Thyroid gland (tissue), 4 donors: Measurements from ENCODE around the gene SDHAF1. TPM values are rescaled to one million over a fixed set of nuclear protein-coding genes. Genes with fewer than 3 reads are reported as not detected.

Experiments
- DNase-seq, 2 donors: peaks; one replicate each; pipeline ENCODE4 v3.0.0-alpha.2; 2019
- H3K27ac ChIP-seq, 3 donors: fragments of 200-600 bp; sonication (generic); 1 replicate in 2 of 3; 2 replicates in 1 of 3; pipeline ENCODE4 v1.5.1; 2016 to 2019; ENCODE audit warnings: mild to moderate bottlenecking in 1 of 3, moderate library complexity in 1 of 3
- H3K27me3 ChIP-seq: fragments of 200-600 bp; sonication (generic); one replicate; pipeline ENCODE4 v1.5.1; 2019
- H3K36me3 ChIP-seq, 2 donors: fragments of 200-600 bp; sonication (generic); one replicate each; pipeline ENCODE4 v1.5.1; 2016 to 2019
- H3K4me1 ChIP-seq, 2 donors: fragments of 200-600 bp; sonication (generic); one replicate each; pipeline ENCODE4 v1.5.1; 2017 to 2019
- H3K4me3 ChIP-seq, 3 donors: fragments of 200-600 bp; sonication (generic); replicated peaks in 1 of 3; 1 replicate in 2 of 3; 2 replicates in 1 of 3; pipeline ENCODE4 v1.5.1; 2016; ENCODE audit warnings: mild to moderate bottlenecking in 1 of 3
- H3K9me3 ChIP-seq: fragments of 200-600 bp; sonication (generic); one replicate; pipeline ENCODE4 v1.5.1; 2017
- POLR2A ChIP-seq, 2 donors: fragments of 450-650 bp; IDR thresholded peaks; one replicate each; pipeline ENCODE4 v1.6.1; 2017; ENCODE audit warnings: antibody characterized with exemption in 2 of 2, mild to moderate bottlenecking in 2 of 2, moderate library complexity in 1 of 2
- WGBS, 2 donors: methylation state at CpG; one replicate each; pipeline ENCODE4 v1.1.5; 2017; 5-methylcytosine and 5-hydroxymethylcytosine counted together
- intact Hi-C: fragments of 100-400 bp; cut with DNase I; formaldehyde crosslinking; loops from one replicate; pipeline ENCODE4 v1.15.1; 2023
- total RNA-seq, 4 donors: library from RNA; depleted of rRNA; stranded (reverse); fragments of >200 nt; gene quantifications; one replicate each; pipeline ENCODE4 v1.2.3, GENCODE V29; 2016
- TF ChIP-seq, protein P1 (sequence below), 6 experiments: fragments of 200-600 bp in 3 of 6; fragments of 450-650 bp in 3 of 6; sonication (generic) in 3 of 6; IDR thresholded peaks; one replicate each; pipeline ENCODE4 v1.5.1; 2016 to 2019; ENCODE audit warnings: antibody characterized with exemption in 6 of 6, mild to moderate bottlenecking in 2 of 6, inconsistent platforms in 1 of 6, moderate library complexity in 1 of 6

SDHAF1 gene
- total RNA-seq, 4 donors from 2014 or later: 51.4 to 96.8 (median 66.7) TPM

DNA sequence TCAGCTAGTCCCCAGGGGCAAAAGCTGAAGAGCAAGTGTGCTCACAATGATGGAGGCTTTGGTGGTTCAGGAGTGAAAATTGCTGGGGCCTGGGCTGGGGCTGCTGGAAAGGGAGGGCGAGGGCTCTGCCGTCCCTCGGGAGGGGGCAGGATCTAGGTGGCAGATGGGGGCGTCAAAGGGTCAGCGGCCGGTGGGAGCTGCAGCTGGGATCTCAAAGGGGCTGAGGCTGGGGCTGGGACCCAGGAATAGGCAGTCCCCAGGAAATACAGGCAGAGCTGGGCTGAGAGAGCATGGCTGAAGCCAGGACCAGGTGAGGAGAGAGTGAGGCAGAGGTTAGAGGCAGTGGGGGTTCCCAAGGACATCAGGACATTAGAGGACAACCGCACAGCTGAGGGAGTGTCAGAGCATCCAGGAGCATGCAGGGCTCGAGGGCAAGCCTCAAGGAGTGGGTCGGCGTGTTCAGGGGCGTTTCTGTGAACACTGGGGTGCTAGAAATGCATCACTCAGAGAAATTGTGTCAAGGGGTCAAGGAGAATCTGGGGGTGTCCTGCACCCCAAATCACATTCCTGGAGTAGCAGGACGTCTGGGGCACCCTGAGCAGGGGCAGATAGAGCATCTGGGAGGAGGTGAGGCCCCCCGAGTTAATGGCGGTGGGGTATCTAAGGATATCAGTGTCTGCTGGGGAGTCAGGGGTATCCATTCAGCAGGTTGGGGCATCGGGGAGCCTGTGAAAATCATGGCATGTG lies 14.8 kb downstream of the SDHAF1 start:
- peaks cover 16 to 24% of the 10 kb centered on the region in 2 donors for H3K4me1 ChIP-seq
- 51 to 58% methylated on average over 15 of the region's 15 CpGs for WGBS, 2 donors
- no peak for DNase-seq
- H3K9me3 ChIP-seq: no peaks in the 10 kb centered on the region
- peak overlapping the region; percentile 30 to 71 (median 56) for H3K27ac ChIP-seq
- intact Hi-C loops: loop anchor here (5.0 kb wide), 1 partner anchor 42 kb away; the partner anchor contains the start of genes THAP8 and WDR62
- TF ChIP-seq, protein P1, sequence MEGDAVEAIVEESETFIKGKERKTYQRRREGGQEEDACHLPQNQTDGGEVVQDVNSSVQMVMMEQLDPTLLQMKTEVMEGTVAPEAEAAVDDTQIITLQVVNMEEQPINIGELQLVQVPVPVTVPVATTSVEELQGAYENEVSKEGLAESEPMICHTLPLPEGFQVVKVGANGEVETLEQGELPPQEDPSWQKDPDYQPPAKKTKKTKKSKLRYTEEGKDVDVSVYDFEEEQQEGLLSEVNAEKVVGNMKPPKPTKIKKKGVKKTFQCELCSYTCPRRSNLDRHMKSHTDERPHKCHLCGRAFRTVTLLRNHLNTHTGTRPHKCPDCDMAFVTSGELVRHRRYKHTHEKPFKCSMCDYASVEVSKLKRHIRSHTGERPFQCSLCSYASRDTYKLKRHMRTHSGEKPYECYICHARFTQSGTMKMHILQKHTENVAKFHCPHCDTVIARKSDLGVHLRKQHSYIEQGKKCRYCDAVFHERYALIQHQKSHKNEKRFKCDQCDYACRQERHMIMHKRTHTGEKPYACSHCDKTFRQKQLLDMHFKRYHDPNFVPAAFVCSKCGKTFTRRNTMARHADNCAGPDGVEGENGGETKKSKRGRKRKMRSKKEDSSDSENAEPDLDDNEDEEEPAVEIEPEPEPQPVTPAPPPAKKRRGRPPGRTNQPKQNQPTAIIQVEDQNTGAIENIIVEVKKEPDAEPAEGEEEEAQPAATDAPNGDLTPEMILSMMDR (IDR thresholded peaks at IDR 0.05): no peak
- no peak for TF ChIP-seq POLR2A (IDR thresholded peaks at IDR 0.05)
- H3K4me3 ChIP-seq: peak overlapping the region in 1 of 3 donors; percentile 36
- no peaks in the 10 kb centered on the region for H3K36me3 ChIP-seq
- H3K27me3 ChIP-seq: no peaks in the 10 kb centered on the region

DNA sequence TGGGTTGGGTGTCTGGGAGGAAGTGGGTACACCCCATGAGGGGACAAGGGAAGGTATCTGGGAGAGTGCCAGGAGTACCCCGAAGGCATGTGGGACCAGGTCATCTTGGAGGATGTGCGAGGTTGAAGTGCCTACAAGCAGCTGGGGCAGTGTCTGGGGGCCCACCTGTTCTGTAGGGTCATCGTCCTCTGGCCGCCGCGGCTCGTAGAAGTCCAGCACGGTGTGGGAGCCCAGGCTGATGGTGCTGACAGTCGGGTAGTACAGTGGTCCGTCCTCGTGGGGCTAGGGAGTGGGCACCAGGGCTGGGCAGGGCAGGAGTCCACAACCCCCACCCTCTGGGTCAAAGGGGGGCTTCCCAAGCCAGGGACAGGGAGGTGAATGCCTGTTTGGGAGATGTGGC lies 15.4 kb downstream of the SDHAF1 start:
- peaks cover 18 to 25% of the 10 kb centered on the region in 2 donors for H3K4me1 ChIP-seq
- TF ChIP-seq POLR2A (IDR thresholded peaks at IDR 0.05): no peak
- TF ChIP-seq, protein P1 (IDR thresholded peaks at IDR 0.05): no peak
- H3K27ac ChIP-seq: no peak overlapping the region
- no peaks in the 10 kb centered on the region for H3K36me3 ChIP-seq
- no peaks in the 10 kb centered on the region for H3K9me3 ChIP-seq
- DNase-seq: no peak
- 92 to 96% methylated on average over 7 to 10 of the region's 11 CpGs for WGBS, 2 donors
- intact Hi-C loops: loop anchor here (5.0 kb wide), 1 partner anchor 42 kb away; the partner anchor contains the start of genes THAP8 and WDR62
- no peaks in the 10 kb centered on the region for H3K27me3 ChIP-seq
- H3K4me3 ChIP-seq: no peak overlapping the region

DNA sequence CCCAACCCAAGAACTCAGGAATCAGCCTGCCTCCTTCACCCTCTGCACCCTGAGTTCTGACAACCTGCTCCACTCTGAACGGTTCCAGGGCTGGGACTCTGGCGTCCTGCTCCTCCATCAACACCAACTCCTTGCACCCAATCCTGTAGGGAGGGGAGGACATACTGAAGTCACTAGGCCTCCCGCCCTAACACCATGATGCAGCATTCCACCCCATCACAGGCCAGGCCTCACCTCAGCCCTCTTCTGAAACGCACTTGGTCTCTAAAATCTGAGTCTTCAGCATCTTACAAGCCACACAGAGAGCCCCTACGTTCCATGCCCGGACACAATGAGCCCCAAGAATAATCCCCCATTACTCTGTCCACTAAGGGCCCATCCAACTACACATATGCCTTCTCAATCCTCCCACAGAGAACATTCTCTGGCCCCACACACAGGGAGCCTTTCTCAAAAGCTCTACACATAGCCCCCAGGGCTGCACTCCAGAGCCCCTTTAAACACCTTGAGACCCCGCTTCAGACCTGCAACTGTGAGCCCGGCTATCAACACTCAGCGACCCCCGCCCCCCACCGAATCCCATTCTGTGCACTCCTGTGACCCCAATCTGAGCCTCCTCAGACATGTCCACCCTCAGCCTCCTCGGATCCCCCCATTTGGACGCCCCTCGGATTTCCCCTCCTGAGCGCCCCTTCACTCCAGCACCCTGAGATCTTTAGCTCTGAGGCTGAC lies 18.5 kb downstream of the SDHAF1 start:
- H3K4me1 ChIP-seq: peaks cover 18 to 22% of the 10 kb centered on the region in 2 donors
- H3K27ac ChIP-seq: peak overlapping the region; percentile 62 to 78 (median 68)
- no peaks in the 10 kb centered on the region for H3K9me3 ChIP-seq
- peak overlapping the region in 2 of 3 donors; percentile 53 to 66 for H3K4me3 ChIP-seq
- peak in 1 of 2 donors; percentile 16 for DNase-seq
- no peaks in the 10 kb centered on the region for H3K36me3 ChIP-seq
- WGBS, 2 donors: 27 to 32% methylated on average over 15 of the region's 15 CpGs
- no peak for TF ChIP-seq POLR2A (IDR thresholded peaks at IDR 0.05)
- TF ChIP-seq, protein P1 (IDR thresholded peaks at IDR 0.05): no peak
- intact Hi-C loops: loop anchor here (5.0 kb wide), 1 partner anchor 39 kb away; the partner anchor contains the start of genes THAP8 and WDR62
- no peaks in the 10 kb centered on the region for H3K27me3 ChIP-seq

DNA sequence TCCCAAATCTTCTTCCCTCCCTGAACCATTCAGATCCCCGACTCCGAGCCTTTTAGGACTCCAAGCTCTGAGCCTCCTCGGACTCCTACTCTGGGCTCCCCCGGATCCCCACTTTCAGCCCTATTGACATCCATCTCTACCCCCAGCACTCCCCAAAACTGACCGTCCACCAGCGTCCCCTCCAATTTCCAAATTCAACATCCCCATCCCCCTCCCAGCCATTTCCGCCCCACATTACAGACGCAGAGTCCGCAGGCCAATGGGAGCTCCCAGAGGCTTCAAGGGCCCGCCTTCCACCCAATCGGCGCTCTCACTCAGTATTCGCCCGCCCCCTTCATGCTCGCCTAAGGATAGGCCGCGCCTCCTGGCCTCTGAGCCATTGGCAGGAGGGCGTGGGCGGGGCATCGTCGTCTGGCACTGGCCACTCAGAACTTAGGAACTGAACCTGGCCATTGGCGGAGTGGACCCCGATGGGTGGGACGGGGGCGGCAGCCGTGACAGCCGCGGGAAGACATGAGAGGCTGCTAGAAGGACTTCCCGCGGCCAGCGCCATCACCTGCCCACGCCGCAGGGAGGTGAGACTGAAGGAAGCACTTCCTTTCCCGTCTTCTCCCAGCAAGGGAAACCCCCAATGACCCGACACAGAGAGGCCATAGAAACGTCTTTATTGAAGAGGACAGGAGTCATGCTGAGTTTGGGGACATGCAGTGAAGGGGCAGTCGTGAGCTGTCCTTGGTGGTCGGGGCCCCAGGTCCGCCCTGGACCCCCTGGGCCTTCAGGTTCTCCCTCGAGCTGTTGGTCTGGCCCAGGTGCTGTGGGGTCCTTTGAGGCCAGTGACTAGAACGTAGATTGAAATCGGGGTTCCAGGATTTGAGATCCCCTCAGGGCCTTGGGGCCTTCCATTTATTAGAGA lies 19.3 kb downstream of the SDHAF1 start, which contains the start of gene ALKBH6:
Gene ALKBH6 (minus strand): TSS at position 202 of the 913 bp plus-strand sequence. CDS start 816 bp downstream, outside the sequence.
- Histone ChIP-seq H3K36me3 (no peaks in the 10 kb centered on the region), H3K27me3 (no peaks in the 10 kb centered on the region), H3K27ac (peak within 1 kb of the TSS; percentile 62 to 78 (median 68)), H3K4me3 (peak within 1 kb of the TSS in 2 of 3 donors; percentile 53 to 66), H3K4me1 (peaks cover 18% of the 10 kb centered on the region in 2 donors), H3K9me3 (no peaks in the 10 kb centered on the region)
- WGBS, 2 donors: 1 to 5% methylated on average over 27 to 37 of the region's 42 CpGs
- TF ChIP-seq POLR2A (IDR thresholded peaks at IDR 0.05): peak in 1 of 2 donors; percentile 45
- TF ChIP-seq, protein P1 (IDR thresholded peaks at IDR 0.05): no peak
- DNase-seq: peak; percentile 100
- intact Hi-C loops: loop anchor here (5.0 kb wide), 1 partner anchor 38 kb away; the partner anchor contains the start of genes THAP8 and WDR62
